B cell (primary cell): ENCODE measurements around the gene CNKSR2. TPM values are rescaled to one million over a fixed set of nuclear protein-coding genes. Genes with fewer than 3 reads are reported as not detected.

Source experiments
- ATAC-seq: fragments of 200-7000 bp; cut with Tn5 transposase; one replicate; pipeline ENCODE4 v1.10.0; 2021; ENCODE audit warnings: low read depth, mild to moderate bottlenecking, moderate number of reproducible peaks, moderate library complexity
- CTCF ChIA-PET: fragments of 350-600 bp; sonication (Branson Sonifier 250); formaldehyde crosslinking; loops from one replicate; lab custom pipeline; 2021; ENCODE audit warnings: antibody characterized with exemption, inconsistent platforms; lab: Charles Lee
- POLR2A ChIA-PET: fragments of 350-600 bp; sonication (Branson Sonifier 250); formaldehyde crosslinking; loops from one replicate; lab custom pipeline; 2021; ENCODE audit warnings: antibody characterized with exemption; lab: Charles Lee
- DNase-seq: peaks from one replicate; pipeline ENCODE4 v3.0.0; 2013
- H2AFZ ChIP-seq: 2 replicates; pipeline ENCODE4 v1.6.1; 2012; ENCODE audit warnings: mild to moderate bottlenecking, low read depth, low read length; ENCODE audit not compliant: insufficient read depth, poor library complexity, severe bottlenecking
- H3K27ac ChIP-seq, 2 donors: 1 replicate in 1 of 2; 2 replicates in 1 of 2; pipeline ENCODE4 v1.5.1; 2012 to 2013; ENCODE audit warnings: low read length in 2 of 2, mild to moderate bottlenecking in 2 of 2, moderate library complexity in 1 of 2
- H3K27me3 ChIP-seq, 4 experiments: fragments of 200-600 bp in 1 of 4; sonication (generic) in 1 of 4; replicated peaks in 1 of 4; 1 replicate in 2 of 4; 2 replicates in 2 of 4; pipeline versions ENCODE4 v1.6.1 to v1.7.0; 2013 to 2016; ENCODE audit warnings: low read length in 3 of 4, mild to moderate bottlenecking in 2 of 4, mixed read lengths in 1 of 4, moderate library complexity in 1 of 4; ENCODE audit not compliant: insufficient read depth in 4 of 4, control insufficient read depth in 3 of 4; ENCODE audit errors: control extremely low read depth in 1 of 4
- H3K36me3 ChIP-seq, 2 experiments: replicated peaks in 1 of 2; 1 replicate in 1 of 2; 2 replicates in 1 of 2; pipeline versions ENCODE4 v1.6.1 to v1.7.1; 2013; ENCODE audit warnings: low read length in 1 of 2; ENCODE audit not compliant: insufficient read depth in 2 of 2, control insufficient read depth in 1 of 2; ENCODE audit errors: control extremely low read depth in 1 of 2, extremely low read depth in 1 of 2
- H3K4me1 ChIP-seq, 2 donors: fragments of 200-600 bp in 1 of 2; sonication (generic) in 1 of 2; 1 replicate in 1 of 2; 2 replicates in 1 of 2; pipeline versions ENCODE4 v1.5.1 to v1.6.1; 2013 to 2017; ENCODE audit warnings: low read length in 2 of 2; ENCODE audit not compliant: control insufficient read depth in 2 of 2, insufficient read depth in 2 of 2
- H3K4me2 ChIP-seq: replicated peaks from 2 replicates; pipeline ENCODE3; 2012; ENCODE audit warnings: mild to moderate bottlenecking, low read depth, low read length; ENCODE audit not compliant: poor library complexity, severe bottlenecking
- H3K4me3 ChIP-seq, 5 experiments: fragments of 200-600 bp in 1 of 5; sonication (generic) in 1 of 5; 1 replicate in 3 of 5; 2 replicates in 2 of 5; pipeline versions ENCODE4 v1.5.1 to v1.7.0; 2011 to 2016; ENCODE audit warnings: low read length in 4 of 5, mild to moderate bottlenecking in 4 of 5, low read depth in 2 of 5, control low read depth in 1 of 5, moderate library complexity in 1 of 5; ENCODE audit not compliant: insufficient read depth in 1 of 5; ENCODE audit errors: control extremely low read depth in 1 of 5, extremely low read depth in 1 of 5
- H3K79me2 ChIP-seq: fragments of 200-600 bp; sonication (generic); one replicate; pipeline ENCODE4 v1.6.0; 2016; ENCODE audit warnings: low read length; ENCODE audit not compliant: control insufficient read depth, insufficient read depth
- H3K9ac ChIP-seq: fragments of 200-600 bp; sonication (generic); 2 replicates; pipeline ENCODE4 v1.6.1; 2017; ENCODE audit warnings: mild to moderate bottlenecking, low read length, moderate library complexity
- H3K9me3 ChIP-seq, 3 donors: one replicate each; pipeline versions ENCODE4 v1.6.1 to v1.7.1; 2013; ENCODE audit warnings: low read length in 2 of 3; ENCODE audit not compliant: control insufficient read depth in 2 of 3, insufficient read depth in 1 of 3; ENCODE audit errors: control extremely low read depth in 1 of 3
- H4K20me1 ChIP-seq: 2 replicates; pipeline ENCODE4 v1.6.0; 2012; ENCODE audit warnings: mild to moderate bottlenecking, low read length; ENCODE audit not compliant: insufficient read depth, control insufficient read depth, poor library complexity, severe bottlenecking
- H3K27ac Mint-ChIP-seq: one replicate; pipeline ENCODE4 v1.8.0; 2021; ENCODE audit warnings: mixed read lengths
- H3K27me3 Mint-ChIP-seq: one replicate; pipeline ENCODE4 v1.8.0; 2021; ENCODE audit warnings: mixed read lengths
- H3K4me1 Mint-ChIP-seq: one replicate; pipeline ENCODE4 v1.8.0; 2021; ENCODE audit warnings: mixed read lengths
- H3K4me3 Mint-ChIP-seq: one replicate; pipeline ENCODE4 v1.8.0; 2021; ENCODE audit warnings: mixed read lengths
- H3K9me3 Mint-ChIP-seq: one replicate; pipeline ENCODE4 v1.8.0; 2022; ENCODE audit warnings: mixed read lengths; ENCODE audit not compliant: insufficient read depth
- CTCF ChIP-seq: fragments of 200-600 bp; IDR thresholded peaks from one replicate; pipeline ENCODE4 v1.8.0; 2022; ENCODE audit warnings: antibody characterized with exemption, mild to moderate bottlenecking
- EZH2 ChIP-seq: IDR thresholded peaks from 2 replicates; pipeline ENCODE4 v1.6.1; 2012; ENCODE audit warnings: borderline replicate concordance, low read depth, mild to moderate bottlenecking, moderate library complexity, low read length; ENCODE audit not compliant: insufficient read depth, poor library complexity, severe bottlenecking
- WGBS: methylation state at CpG from one replicate; pipeline ENCODE4 v1.1.5; 2013; ENCODE audit warnings: missing lambda C conversion rate; ENCODE audit not compliant: insufficient coverage; 5-methylcytosine and 5-hydroxymethylcytosine counted together
- intact Hi-C: fragments of 100-400 bp; cut with micrococcal nuclease; formaldehyde crosslinking; loops from one replicate; pipeline ENCODE4 v1.10.0; 2022
- polyA plus RNA-seq: library from polyadenylated mRNA; depleted of rRNA; stranded (reverse); fragments of >200 nt; gene quantifications from 2 replicates; pipeline ENCODE4 v1.2.3, GENCODE V29; 2012
- total RNA-seq, 2 donors: library from RNA; stranded (reverse); fragments of 120-200 nt in 1 of 2; gene quantifications; 1 replicate in 1 of 2; 2 replicates in 1 of 2; pipeline versions ENCODE4 v1.2.3 to v1.2.4, GENCODE V29; 2013 to 2022

CNKSR2 gene
- total and polyA plus RNA-seq, 2 donors (not counting 1 experiment from before 2014, with no cell fraction given) = 11.5 to 18.8 TPM

GRCh38 chrX:21662761-21663160 lies 288.5 kb downstream of the CNKSR2 start:
- Histone ChIP-seq H3K36me3 (no peaks in the 10 kb centered on the region), H3K79me2 (no peaks in the 10 kb centered on the region), H3K27ac (no peak overlapping the region), H4K20me1 (no peaks in the 10 kb centered on the region), H3K9me3 (peaks cover 0 to 1% (median 0%) of the 10 kb centered on the region in 3 donors), H3K4me2 (no peak overlapping the region), H3K27me3 (peaks cover 0 to 8% (median under 1%) of the 10 kb centered on the region in 4 experiments), H3K9ac (no peak overlapping the region), H2AFZ (no peak overlapping the region), H3K4me3 (no peak overlapping the region), H3K4me1 (peaks cover 0 to 2% of the 10 kb centered on the region in 2 donors)
- DNase-seq (no peak), ATAC-seq (no peak)
- TF ChIP-seq CTCF = no peak
- no peak for TF ChIP-seq EZH2
- Mint-ChIP-seq H3K27me3 (peaks cover 14% of the 10 kb centered on the region), H3K4me1 (peaks cover 4% of the 10 kb centered on the region), H3K4me3 (no peak overlapping the region), H3K27ac (no peak overlapping the region), H3K9me3 (no peaks in the 10 kb centered on the region)
- ChIA-PET CTCF (no interaction called here), POLR2A (no interaction called here)
- intact Hi-C loops = no loop called here
- WGBS = 100% methylated on average over 1 of the region's 4 CpGs

- no peaks in the 10 kb centered on the region for H3K79me2 ChIP-seq
- H3K9me3 Mint-ChIP-seq = no peaks in the 10 kb centered on the region
- H3K4me1 ChIP-seq = no peaks in the 10 kb centered on the region
- H3K9ac ChIP-seq = no peak overlapping the region
- no peak overlapping the region for H3K4me2 ChIP-seq
- DNase-seq (no peak), ATAC-seq (no peak)
- peaks cover 11% of the 10 kb centered on the region for H3K27me3 Mint-ChIP-seq
- no peaks in the 10 kb centered on the region for H4K20me1 ChIP-seq
- intact Hi-C loops = no loop called here
- H3K36me3 ChIP-seq = no peaks in the 10 kb centered on the region
- no peak overlapping the region for H3K4me3 ChIP-seq
- CTCF ChIA-PET = no interaction called here
- H3K4me1 Mint-ChIP-seq = no peaks in the 10 kb centered on the region
- no peak overlapping the region for H2AFZ ChIP-seq
- POLR2A ChIA-PET = no interaction called here
- no peak for TF ChIP-seq CTCF
- no peak for TF ChIP-seq EZH2
- H3K27ac ChIP-seq = no peak overlapping the region
- no CpG with 5 or more reads among the region's 4 CpGs for WGBS
- H3K27me3 ChIP-seq = no peaks in the 10 kb centered on the region
- no peak overlapping the region for H3K27ac Mint-ChIP-seq
- no peak overlapping the region for H3K4me3 Mint-ChIP-seq
- H3K9me3 ChIP-seq = no peaks in the 10 kb centered on the region
Observed at GRCh38 chrX:21666252-21666651, 292.0 kb downstream of the CNKSR2 start.
